H1 (cell line): ENCODE measurements around the gene DNAH8. TPM values are rescaled to one million over a fixed set of nuclear protein-coding genes. Genes with fewer than 3 reads are reported as not detected.

Experiments
- CTCF ChIA-PET: fragments of 300-600 bp; sonication (Branson Sonifier 250); formaldehyde crosslinking; loops from one replicate; lab custom pipeline; 2021; ENCODE audit not compliant: partially characterized antibody; lab: Charles Lee
- POLR2A ChIA-PET: fragments of 300-600 bp; sonication (Branson Sonifier 250); formaldehyde crosslinking; loops from one replicate; lab custom pipeline; 2021; ENCODE audit warnings: inconsistent platforms; ENCODE audit not compliant: partially characterized antibody; lab: Charles Lee
- DNase-seq, 2 experiments: peaks; one replicate each; pipeline versions ENCODE4 v3.0.0 to v3.0.0-alpha.2; 2010 to 2022; ENCODE audit warnings: low spot score in 2 of 2, low read depth in 1 of 2, mixed read lengths in 1 of 2
- FAIRE-seq: peaks from 2 replicates; lab custom pipeline; 2011; peaks lifted over from hg19 to GRCh38; lab: Jason Lieb, UNC
- H2AFZ ChIP-seq: 2 replicates; pipeline ENCODE4 v1.8.1; 2012; ENCODE audit warnings: low read length, inconsistent platforms
- H2AK5ac ChIP-seq: 2 replicates; pipeline ENCODE4 v1.6.1; 2013; ENCODE audit warnings: low read depth, low read length
- H2BK120ac ChIP-seq: replicated peaks from 2 replicates; pipeline ENCODE3; 2013; ENCODE audit warnings: low read depth, low read length, inconsistent platforms
- H2BK12ac ChIP-seq: 2 replicates; pipeline ENCODE4 v1.6.1; 2013; ENCODE audit warnings: low read depth, low read length
- H2BK15ac ChIP-seq: 2 replicates; pipeline ENCODE4 v1.6.1; 2013; ENCODE audit warnings: low read length
- H2BK20ac ChIP-seq: 2 replicates; pipeline ENCODE4 v1.6.1; 2013; ENCODE audit warnings: low read length
- H2BK5ac ChIP-seq: 2 replicates; pipeline ENCODE4 v1.6.1; 2013; ENCODE audit warnings: low read depth, low read length
- H3K14ac ChIP-seq: 2 replicates; pipeline ENCODE4 v1.6.1; 2013; ENCODE audit warnings: inconsistent platforms; ENCODE audit not compliant: insufficient read length
- H3K18ac ChIP-seq: 2 replicates; pipeline ENCODE4 v1.6.1; 2013; ENCODE audit warnings: low read length; ENCODE audit errors: extremely low read depth
- H3K23ac ChIP-seq: 2 replicates; pipeline ENCODE4 v1.6.1; 2013; ENCODE audit warnings: inconsistent platforms; ENCODE audit not compliant: insufficient read length
- H3K23me2 ChIP-seq: 2 replicates; pipeline ENCODE4 v1.6.1; 2013; ENCODE audit warnings: low read depth, low read length
- H3K27ac ChIP-seq: 2 replicates; pipeline ENCODE4 v1.6.1; 2011; ENCODE audit warnings: low read depth, low read length, inconsistent platforms
- H3K27me3 ChIP-seq, 4 experiments: replicated peaks in 1 of 4; 1 replicate in 1 of 4; 2 replicates in 3 of 4; pipeline versions ENCODE4 v1.6.1 to v1.8.1; 2011 to 2013; ENCODE audit warnings: low read length in 3 of 4, mild to moderate bottlenecking in 3 of 4, inconsistent platforms in 2 of 4, mixed read lengths in 2 of 4, moderate library complexity in 1 of 4; ENCODE audit not compliant: control insufficient read depth in 3 of 4, insufficient read depth in 3 of 4; ENCODE audit errors: extremely low read depth in 1 of 4
- H3K36me3 ChIP-seq, 4 experiments: 2 replicates each; pipeline versions ENCODE4 v1.6.1 to v1.8.1; 2011 to 2013; ENCODE audit warnings: mild to moderate bottlenecking in 4 of 4, low read length in 3 of 4, moderate library complexity in 2 of 4, control low read depth in 1 of 4, inconsistent platforms in 1 of 4; ENCODE audit not compliant: insufficient read depth in 4 of 4, control insufficient read depth in 2 of 4
- H3K4ac ChIP-seq: replicated peaks from 2 replicates; pipeline ENCODE3; 2013; ENCODE audit warnings: low read length, low read depth, mixed read lengths, inconsistent platforms; ENCODE audit not compliant: insufficient read length
- H3K4me1 ChIP-seq, 4 experiments: replicated peaks in 1 of 4; 1 replicate in 1 of 4; 2 replicates in 3 of 4; pipeline versions ENCODE4 v1.6.1 to v1.8.1; 2011 to 2013; ENCODE audit warnings: low read length in 3 of 4, inconsistent platforms in 2 of 4, mixed read lengths in 1 of 4; ENCODE audit not compliant: insufficient read depth in 4 of 4, control insufficient read depth in 3 of 4
- H3K4me2 ChIP-seq, 2 experiments: 2 replicates each; pipeline versions ENCODE4 v1.6.1 to v1.8.1; 2011 to 2013; ENCODE audit warnings: low read depth in 2 of 2, low read length in 2 of 2, control low read depth in 1 of 2, inconsistent platforms in 1 of 2, mild to moderate bottlenecking in 1 of 2; ENCODE audit not compliant: insufficient read depth in 1 of 2
- H3K4me3 ChIP-seq, 4 experiments: fragments of 200-600, 300-600 bp in 1 of 4; sonication (generic), shearing (Covaris generic), sonication (Bioruptor Twin) in 1 of 4; 2 replicates each; pipeline versions ENCODE4 v1.5.1 to v1.8.1; 2011 to 2016; ENCODE audit warnings: low read length in 4 of 4, low read depth in 3 of 4, control low read depth in 2 of 4, inconsistent platforms in 2 of 4, mild to moderate bottlenecking in 2 of 4, mixed read lengths in 1 of 4, moderate library complexity in 1 of 4; ENCODE audit not compliant: insufficient read depth in 2 of 4; ENCODE audit errors: extremely low read depth in 1 of 4
- H3K56ac ChIP-seq: replicated peaks from 2 replicates; pipeline ENCODE3; 2013; ENCODE audit warnings: low read depth, mild to moderate bottlenecking, mixed read lengths, low read length, inconsistent platforms; ENCODE audit not compliant: insufficient read length
- H3K79me1 ChIP-seq: 2 replicates; pipeline ENCODE4 v1.6.1; 2013; ENCODE audit warnings: low read depth, low read length, control low read depth
- H3K79me2 ChIP-seq, 2 experiments: 2 replicates each; pipeline versions ENCODE4 v1.6.1 to v1.8.1; 2012 to 2013; ENCODE audit warnings: low read length in 2 of 2, mild to moderate bottlenecking in 2 of 2, inconsistent platforms in 1 of 2; ENCODE audit not compliant: insufficient read depth in 2 of 2, control insufficient read depth in 1 of 2
- H3K9ac ChIP-seq, 4 experiments: replicated peaks in 1 of 4; 1 replicate in 1 of 4; 2 replicates in 3 of 4; pipeline versions ENCODE4 v1.6.1 to v1.8.1; 2011 to 2013; ENCODE audit warnings: low read depth in 3 of 4, low read length in 3 of 4, control low read depth in 2 of 4, mild to moderate bottlenecking in 2 of 4, moderate library complexity in 2 of 4, inconsistent platforms in 1 of 4; ENCODE audit errors: extremely low read depth in 1 of 4
- H3K9me3 ChIP-seq, 2 experiments: 2 replicates each; pipeline versions ENCODE4 v1.6.1 to v1.8.1; 2012 to 2013; ENCODE audit warnings: mild to moderate bottlenecking in 2 of 2, moderate library complexity in 2 of 2, control low read depth in 1 of 2, inconsistent platforms in 1 of 2, low read depth in 1 of 2, low read length in 1 of 2, mixed read lengths in 1 of 2; ENCODE audit not compliant: insufficient read depth in 2 of 2
- H4K20me1 ChIP-seq, 2 experiments: replicated peaks in 1 of 2; 2 replicates each; pipeline versions ENCODE3 to v1.8.1; 2011 to 2013; ENCODE audit warnings: inconsistent platforms in 2 of 2, low read length in 2 of 2, mild to moderate bottlenecking in 1 of 2; ENCODE audit not compliant: insufficient read depth in 2 of 2, control insufficient read depth in 1 of 2
- H4K5ac ChIP-seq: 2 replicates; pipeline ENCODE4 v1.6.1; 2013; ENCODE audit warnings: low read length, low read depth, mixed read lengths, inconsistent platforms; ENCODE audit not compliant: insufficient read length
- H4K8ac ChIP-seq: 2 replicates; pipeline ENCODE4 v1.8.0; 2013; ENCODE audit warnings: mild to moderate bottlenecking, moderate library complexity, low read length, inconsistent platforms; ENCODE audit not compliant: insufficient read depth; ENCODE audit errors: extremely low read depth
- H4K91ac ChIP-seq: replicated peaks from 2 replicates; pipeline ENCODE3; 2013; ENCODE audit warnings: low read length, mixed read lengths, inconsistent platforms; ENCODE audit not compliant: insufficient read length
- KDM4A ChIP-seq: IDR thresholded peaks from one replicate; pipeline ENCODE4 v1.7.1; 2012; ENCODE audit warnings: low read depth, mild to moderate bottlenecking, moderate library complexity, low read length, inconsistent platforms; ENCODE audit not compliant: severe bottlenecking
- SIN3A ChIP-seq, 2 experiments: IDR thresholded peaks in 1 of 2; conservative IDR thresholded peaks in 1 of 2; 2 replicates each; pipeline ENCODE4 v1.6.1; 2011 to 2012; ENCODE audit warnings: low read length in 2 of 2, improper control_type of control experiment in 1 of 2, low read depth in 1 of 2, mild to moderate bottlenecking in 1 of 2
- SP2 ChIP-seq: IDR thresholded peaks from 2 replicates; pipeline ENCODE4 v1.6.1; 2012; ENCODE audit warnings: mild to moderate bottlenecking, low read length, inconsistent platforms
- polyA plus RNA-seq, 7 experiments: library from polyadenylated mRNA; depleted of rRNA in 3 of 7; stranded (reverse) in 5 of 7; unstranded in 2 of 7; fragments of >200 nt in 5 of 7; fragments of 200-250 nt in 2 of 7; gene quantifications; 1 replicate in 5 of 7; 2 replicates in 1 of 7; 4 replicates in 1 of 7; pipeline versions ENCODE4 v1.2.1 to v1.2.3, GENCODE V29; 2011 to 2013; ENCODE audit warnings: missing spikeins in 2 of 7, mixed read lengths in 2 of 7
- total RNA-seq: library from RNA; stranded (reverse); fragmentation: NEBNext Ultra II Directional; extraction: Animal tissue kit (Norgen Biotek cat#: 25700); gene quantifications from 2 replicates; pipeline ENCODE4 v1.2.1, GENCODE V29; 2021

The DNAH8 gene
- total and polyA plus RNA-seq, 2 of the 8 experiments (the other 6 are each of a cell fraction or from before 2014, with no cell fraction given): under 0.01 TPM; not detected in 1

DNA sequence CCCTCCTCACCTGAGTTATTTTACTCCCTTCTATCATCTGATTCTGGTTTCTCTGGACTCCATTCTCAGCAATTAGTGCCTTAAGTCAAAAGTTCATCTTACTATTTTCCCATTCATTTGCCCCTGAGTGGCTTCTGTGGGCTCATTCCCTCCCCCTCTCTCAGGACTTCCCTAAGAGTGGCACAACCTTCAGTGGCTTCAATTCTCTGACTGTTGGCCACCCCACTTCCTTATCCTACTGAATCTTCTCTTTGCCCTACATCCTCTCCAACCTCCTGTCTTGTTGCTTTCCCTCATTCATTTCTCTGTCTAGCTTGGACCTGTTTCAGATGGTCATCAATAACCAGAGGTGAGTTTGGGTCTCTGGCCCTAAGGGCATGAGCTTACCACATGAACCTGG lies 272.4 kb downstream of the DNAH8 start:
- peaks cover under 1 to 7% (median 4%) of the 10 kb centered on the region in 4 experiments; a peak in 6 of 7 replicates for H3K4me1 ChIP-seq
- ChIA-PET POLR2A (no interaction called here), CTCF (interaction anchor here (0.6 to 3.3 kb wide), 9 partner anchors 9 to 1700 kb away, joined by 3 to 21 read pairs (median 3); no protein-coding TSS in a partner anchor)
- no peak overlapping the region for H3K4me2 ChIP-seq
- H3K27ac ChIP-seq: no peak overlapping the region
- H4K8ac ChIP-seq: no peak overlapping the region
- no peak overlapping the region for H3K18ac ChIP-seq
- no peak overlapping the region for H3K4ac ChIP-seq
- H2AK5ac ChIP-seq: no peak overlapping the region
- DNase-seq (no peak), FAIRE-seq (no peak)
- no peaks in the 10 kb centered on the region for H3K23me2 ChIP-seq
- H2BK12ac ChIP-seq: no peak overlapping the region
- no peak overlapping the region for H4K5ac ChIP-seq
- no peaks in the 10 kb centered on the region for H3K36me3 ChIP-seq
- H3K23ac ChIP-seq: no peak overlapping the region
- H2BK120ac ChIP-seq: no peak overlapping the region
- no peaks in the 10 kb centered on the region for H3K79me2 ChIP-seq
- no peak overlapping the region for H2BK15ac ChIP-seq
- TF ChIP-seq SIN3A (conservative IDR thresholded peaks at IDR 0.05 in 1 of 2, IDR thresholded peaks at IDR 0.05 in 1 of 2; ENCODE audit: low read depth in 1 of 2, low read length in 2 of 2) (no peak), KDM4A (no peak), SP2 (no peak)
- no peak overlapping the region for H2BK5ac ChIP-seq
- no peak overlapping the region for H4K91ac ChIP-seq
- no peaks in the 10 kb centered on the region for H4K20me1 ChIP-seq
- H3K9ac ChIP-seq: no peak overlapping the region
- no peak overlapping the region for H3K14ac ChIP-seq
- no peak overlapping the region for H2BK20ac ChIP-seq
- H3K27me3 ChIP-seq: no peaks in the 10 kb centered on the region; a peak in 2 of 7 replicates
- no peaks in the 10 kb centered on the region for H3K79me1 ChIP-seq
- H3K56ac ChIP-seq: no peak overlapping the region
- no peaks in the 10 kb centered on the region for H3K9me3 ChIP-seq
- no peak overlapping the region for H3K4me3 ChIP-seq
- H2AFZ ChIP-seq: no peak overlapping the region
